GM18499 (cell line): ENCODE data around the gene TESPA1.
A peak's percentile ranks its signal among the peaks of the same experiment; 100 is the strongest.
"Not testable (repeated sequence)": the region's sequence is repeated elsewhere in the genome, so short reads cannot be mapped to it uniquely, and the experiment has no call there.

Source experiments
- ATAC-seq: cut with Tn5 transposase; IDR thresholded peaks from one replicate; pipeline ENCODE4 v1.9.1; 2021; ENCODE audit warnings: moderate number of reproducible peaks; ENCODE audit not compliant: insufficient read depth, unreplicated experiment

Gene TESPA1

DNA sequence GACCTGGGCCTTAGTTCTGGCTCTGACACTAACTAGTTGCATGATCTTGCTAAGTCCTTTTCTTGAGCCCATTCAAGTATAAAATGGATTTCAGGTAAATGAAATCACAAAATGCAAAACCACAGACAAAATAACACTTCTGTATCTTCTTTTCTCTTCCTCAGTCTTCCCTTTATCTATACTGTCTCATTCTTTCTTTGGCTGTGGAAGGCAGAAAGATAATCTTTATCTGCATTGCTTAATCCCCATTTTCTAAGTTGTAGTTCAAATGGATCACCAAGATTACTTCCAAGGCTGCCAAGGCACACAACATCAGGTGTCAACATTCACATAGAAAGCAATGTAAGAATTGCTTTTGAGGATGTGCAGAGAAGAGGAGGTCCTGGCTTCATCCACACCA is 30.3 kb downstream of the TESPA1 start:
- ATAC-seq, result no peak

- ATAC-seq, result no peak
Measured at GRCh38 chr12:54950071-54950727, 34.4 kb downstream of the TESPA1 start.

GRCh38 chr12:54949073-54949711 is 35.4 kb downstream of the TESPA1 start:
- no peak for ATAC-seq

DNA sequence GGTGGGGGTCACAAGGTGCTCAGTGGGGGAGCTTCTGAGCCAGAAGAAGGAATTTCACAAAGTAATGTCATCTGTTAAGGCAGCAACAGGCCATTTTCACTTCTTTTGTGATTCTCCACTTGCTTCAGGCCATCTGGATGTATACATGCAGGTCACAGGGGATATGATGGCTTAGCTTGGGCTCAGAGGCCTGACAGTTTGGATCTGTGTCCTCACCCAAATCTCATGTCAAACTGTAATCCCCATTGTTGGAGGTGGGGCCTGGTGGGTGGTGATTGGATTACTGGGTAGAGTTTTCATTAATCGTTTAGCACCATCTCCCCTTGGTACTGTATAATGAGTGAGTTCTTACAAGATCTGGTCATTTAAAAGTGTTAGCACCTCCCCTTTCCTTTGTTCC is 36.4 kb downstream of the TESPA1 start:
- no peak for ATAC-seq

GRCh38 chr12:54945082-54945481 is 39.5 kb downstream of the TESPA1 start:
- no peak for ATAC-seq

DNA sequence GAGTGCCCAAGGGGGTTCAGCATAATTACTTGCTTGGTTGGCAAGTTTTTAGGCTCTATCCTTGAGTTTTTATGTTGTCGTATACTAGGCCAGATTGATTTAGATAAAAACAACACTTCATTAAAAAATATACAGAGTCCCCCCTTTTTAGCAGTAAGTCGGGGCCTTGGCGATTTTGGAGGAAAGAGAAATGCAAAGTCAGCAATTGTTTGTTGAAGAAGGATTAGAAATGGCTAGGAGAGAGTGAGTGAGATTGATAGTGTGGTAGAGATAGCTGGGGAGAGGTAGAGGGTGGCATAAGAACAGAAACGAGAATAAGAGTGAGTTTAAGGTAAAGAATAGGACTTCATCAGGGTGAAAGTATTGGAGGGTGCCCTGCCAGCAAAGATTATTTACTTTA is 41.3 kb downstream of the TESPA1 start:
- ATAC-seq, result not testable (repeated sequence)

GRCh38 chr12:54941659-54942058 is 42.9 kb downstream of the TESPA1 start:
- no peak for ATAC-seq

DNA sequence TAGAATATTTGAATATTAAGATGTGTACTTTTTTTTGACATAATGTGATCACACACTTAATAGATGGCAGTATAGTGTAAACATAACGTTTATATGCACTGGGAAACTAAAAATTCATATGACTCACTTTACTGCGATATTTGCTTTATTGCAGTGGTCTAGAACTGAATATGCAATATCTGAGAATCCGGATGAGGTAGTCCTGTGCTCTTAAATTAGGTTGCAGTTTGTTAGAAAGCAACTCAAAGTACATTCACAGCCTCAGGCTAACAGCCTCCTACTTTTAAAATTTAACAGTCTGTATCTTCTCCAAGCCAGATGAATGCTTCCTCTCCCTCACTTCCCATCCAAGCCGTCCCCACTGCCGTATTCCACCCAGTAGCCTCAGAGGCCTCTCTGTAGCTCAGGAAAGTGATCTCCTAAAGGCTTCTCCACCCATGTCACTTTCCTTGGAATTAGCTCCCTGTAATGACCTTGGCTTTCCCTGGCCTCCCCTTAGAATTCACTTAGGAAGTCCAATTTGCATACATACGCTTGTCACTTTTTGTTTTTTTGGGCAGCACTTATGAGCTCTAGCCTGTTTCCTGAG is 43.7 kb downstream of the TESPA1 start:
- ATAC-seq, result no peak

GRCh38 chr12:54937929-54938328 is 46.6 kb downstream of the TESPA1 start:
- ATAC-seq, result no peak

DNA sequence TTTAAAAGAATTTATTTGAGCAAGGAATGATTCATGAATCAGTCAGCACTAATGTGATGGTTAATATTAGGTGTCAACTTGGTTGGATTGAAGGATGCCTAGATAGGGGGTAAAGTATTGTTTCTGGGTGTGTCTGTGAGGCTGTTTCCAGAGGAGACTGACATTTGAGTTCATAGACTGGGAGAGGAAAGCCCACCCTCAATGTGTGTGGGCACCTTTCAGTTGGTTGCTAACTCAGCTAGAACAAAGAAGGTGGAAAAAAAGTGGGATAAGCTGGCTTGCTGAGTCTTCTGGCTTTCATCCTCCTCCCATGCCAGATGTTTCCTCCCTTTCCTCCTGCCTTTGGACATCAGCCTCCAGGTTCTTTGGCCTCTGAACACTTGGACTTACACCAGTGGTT is 47.2 kb downstream of the TESPA1 start:
- no peak for ATAC-seq

DNA sequence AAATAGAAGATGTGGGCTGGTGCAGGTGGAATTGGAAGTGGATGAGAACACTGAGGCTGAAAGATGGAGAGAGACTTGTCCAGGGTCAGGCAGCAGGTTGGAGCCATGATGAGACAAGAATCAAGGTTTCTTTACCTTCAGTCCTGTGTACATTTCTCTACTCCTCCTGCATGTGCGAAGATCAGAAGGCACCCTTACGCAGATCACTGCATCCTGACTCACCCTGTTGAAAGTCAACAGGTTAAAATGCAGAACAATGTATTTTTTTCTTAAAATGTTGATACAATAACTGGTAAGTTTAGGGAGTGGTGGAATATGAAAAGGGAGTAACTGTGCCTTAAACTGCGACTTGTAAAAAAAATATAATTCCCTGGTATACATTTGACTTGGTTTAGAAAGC is 47.8 kb downstream of the TESPA1 start:
- ATAC-seq, result no peak

DNA sequence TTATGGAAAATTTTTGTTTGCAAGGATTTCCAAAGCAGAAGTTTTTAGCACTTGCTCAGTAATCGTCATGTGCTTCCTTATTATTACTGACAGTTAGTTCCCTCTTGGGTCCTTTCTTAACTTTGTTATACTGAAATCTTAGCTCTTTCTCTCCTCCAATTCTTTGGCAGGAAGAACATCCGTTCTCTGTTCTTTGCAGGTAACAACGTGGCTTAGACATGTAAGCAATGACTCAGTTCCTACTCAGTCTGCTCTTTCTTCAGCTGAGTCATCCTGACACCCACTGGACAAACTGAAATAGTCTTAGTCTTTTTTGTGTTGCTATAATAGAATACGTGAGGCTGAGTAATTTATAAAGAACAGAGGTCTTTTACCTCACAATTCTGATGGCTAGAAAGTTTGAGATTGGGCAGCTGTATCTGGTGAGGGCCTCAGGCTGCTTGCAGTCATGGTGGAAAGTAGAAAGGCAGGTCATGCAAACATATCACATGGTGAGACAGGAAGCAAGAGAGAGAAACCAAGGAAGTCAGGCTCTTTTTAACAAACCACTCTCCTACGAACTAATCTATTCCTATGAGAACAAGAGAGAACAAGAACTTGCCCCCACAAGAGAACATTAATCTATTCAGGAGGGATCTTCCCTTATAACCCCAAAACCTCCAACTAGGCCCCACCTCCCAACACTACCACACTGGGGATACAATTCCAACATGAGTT is 49.2 kb downstream of the TESPA1 start:
- peak; percentile 90 for ATAC-seq

DNA sequence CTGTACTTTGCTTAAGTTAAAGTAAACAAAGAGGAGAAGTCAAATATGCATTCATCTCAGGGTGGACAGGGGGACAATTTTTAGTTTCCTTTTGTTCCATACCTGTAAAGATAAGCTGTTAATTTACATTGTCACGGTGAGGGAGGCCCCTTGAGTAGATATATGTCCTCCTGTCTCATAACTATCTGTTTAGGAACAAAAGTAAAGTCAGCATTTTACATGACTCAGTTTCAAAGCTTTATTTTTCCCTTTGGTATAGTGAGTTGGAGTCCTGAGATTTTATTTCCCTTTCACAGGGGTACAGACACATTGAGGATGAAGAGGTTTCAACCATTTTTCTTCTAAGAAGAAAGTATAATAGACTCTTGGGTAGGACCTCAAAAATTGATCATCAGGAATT is 50.1 kb downstream of the TESPA1 start:
- no peak for ATAC-seq

- ATAC-seq, result no peak
Measured at GRCh38 chr12:54933376-54933775, 51.2 kb downstream of the TESPA1 start.

GRCh38 chr12:54932691-54933090 is 51.9 kb downstream of the TESPA1 start:
- ATAC-seq, result no peak

DNA sequence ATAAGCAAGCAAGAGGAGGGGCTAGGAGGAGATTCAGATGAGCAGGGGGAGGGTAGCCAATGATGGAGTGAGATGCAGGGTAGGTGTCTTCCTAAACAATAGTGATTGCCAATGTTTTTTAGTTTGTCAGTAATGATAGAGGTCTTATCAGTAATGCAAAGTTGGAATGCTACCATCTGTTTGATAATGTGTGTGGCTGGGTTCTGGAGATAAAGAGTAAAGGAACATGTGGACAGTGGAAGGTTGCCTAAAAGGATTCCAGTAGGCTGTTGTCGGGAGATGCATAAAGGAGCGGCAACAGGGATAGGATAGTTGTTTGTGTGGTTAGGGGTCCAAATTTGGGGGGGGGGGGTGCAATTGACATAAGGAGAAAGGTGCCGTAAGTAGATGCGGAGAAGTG is 52.5 kb downstream of the TESPA1 start:
- no peak for ATAC-seq

- ATAC-seq, result no peak
Measured at GRCh38 chr12:54929998-54930397, 54.6 kb downstream of the TESPA1 start.

DNA sequence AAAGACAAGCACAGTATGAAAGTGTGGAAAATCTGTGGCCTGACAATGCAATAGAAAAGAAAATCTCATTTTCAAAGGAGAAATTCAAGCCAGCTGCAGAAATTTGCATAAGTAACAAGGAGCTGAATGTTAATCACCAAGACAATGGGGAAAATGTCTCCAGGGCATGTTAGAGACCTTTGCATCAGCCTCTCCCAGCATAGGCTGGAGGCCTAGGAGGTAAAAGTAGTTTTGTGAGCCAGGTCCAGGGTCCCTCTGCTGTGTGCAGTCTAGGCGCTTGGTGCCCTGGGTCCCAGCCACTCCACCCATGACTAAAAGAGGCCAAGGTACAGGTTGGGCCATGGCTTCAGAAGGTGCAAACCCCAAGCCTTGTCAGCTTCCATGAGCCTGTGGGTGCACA is 58.3 kb downstream of the TESPA1 start:
- ATAC-seq, result no peak

DNA sequence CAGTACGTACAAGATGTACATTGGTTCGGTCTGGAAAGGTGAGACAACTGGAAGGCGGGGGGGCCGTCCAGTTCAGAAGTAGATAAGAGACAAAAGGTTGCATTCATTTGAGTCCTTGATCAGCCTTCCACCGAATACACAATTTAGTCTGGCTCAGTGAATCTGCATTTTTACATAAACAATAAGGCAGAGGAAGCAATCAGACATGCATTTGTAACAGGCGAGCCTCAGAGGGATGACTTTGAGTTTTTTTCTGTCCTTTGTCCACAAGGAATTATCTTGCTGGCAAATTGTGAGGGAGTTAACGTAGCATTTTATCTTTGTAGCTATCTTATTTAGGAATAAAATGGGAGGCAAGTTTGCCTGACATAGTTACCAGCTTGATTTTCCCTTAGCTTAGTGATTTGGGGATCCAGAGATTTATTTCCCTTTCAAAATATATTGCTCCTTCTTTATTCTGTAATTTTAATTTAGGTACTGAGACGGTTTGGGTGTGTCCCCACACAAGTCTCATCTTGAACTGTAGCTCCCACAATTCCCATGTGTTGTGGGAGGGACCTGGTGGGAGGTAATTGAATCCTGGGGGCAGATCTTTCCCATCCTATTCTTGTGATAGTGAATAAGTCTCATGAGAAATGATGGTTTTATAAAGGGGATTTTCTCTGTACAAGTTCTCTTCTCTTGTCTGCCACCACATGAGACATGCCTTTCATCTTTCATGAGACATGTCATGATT is 59.4 kb downstream of the TESPA1 start:
- ATAC-seq, result no peak

DNA sequence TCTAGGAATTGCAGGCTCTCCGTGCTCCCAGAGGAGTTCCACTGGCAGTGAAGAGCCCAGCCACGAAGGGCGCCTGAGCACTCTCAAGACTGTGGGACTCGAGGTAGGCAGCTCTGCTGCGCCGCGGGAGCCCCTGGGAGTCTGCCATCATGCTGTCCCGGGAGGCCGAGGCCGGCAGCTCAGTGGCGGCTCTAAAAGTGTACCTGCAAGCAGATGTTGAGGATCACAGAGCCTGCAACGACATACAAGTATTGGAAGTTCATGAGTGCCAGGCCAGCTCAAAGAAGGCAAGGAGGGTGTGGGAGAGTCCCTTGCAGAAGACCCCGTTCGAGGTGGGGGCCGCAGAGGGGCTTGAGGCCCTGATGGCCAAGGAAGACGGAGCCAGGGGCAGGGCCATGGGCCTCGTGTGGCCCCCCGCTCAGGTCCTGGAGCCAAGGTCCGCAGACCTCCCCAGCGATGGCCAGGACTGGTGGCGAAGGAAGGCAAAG is 67.5 kb downstream of the TESPA1 start:
- no peak for ATAC-seq
